Measurements from ENCODE around the gene IFNA21. TPM values are rescaled to one million over a fixed set of nuclear protein-coding genes. Genes with fewer than 3 reads are reported as not detected.
"Not testable (repeated sequence)": the region's sequence is repeated elsewhere in the genome, so short reads cannot be mapped to it uniquely, and the experiment has no call there.

The IFNA21 gene
- total RNA-seq, result not detected

- H3K27ac ChIP-seq; H3K9me3 ChIP-seq; intact Hi-C loops (cut with DNase I; ENCODE audit: low total_unique reads); DNase-seq (ENCODE audit: low spot score in 2 of 2); H3K27me3 ChIP-seq; H3K4me1 ChIP-seq; H3K36me3 ChIP-seq; H3K4me3 ChIP-seq: not testable (repeated sequence)
Observed at GRCh38 chr9:21166560-21166959, at the start of gene IFNA21. Gene IFNA21, minus strand, starts transcription at chr9:21166660. Its CDS starts 48 bp downstream, at chr9:21166612.

DNA sequence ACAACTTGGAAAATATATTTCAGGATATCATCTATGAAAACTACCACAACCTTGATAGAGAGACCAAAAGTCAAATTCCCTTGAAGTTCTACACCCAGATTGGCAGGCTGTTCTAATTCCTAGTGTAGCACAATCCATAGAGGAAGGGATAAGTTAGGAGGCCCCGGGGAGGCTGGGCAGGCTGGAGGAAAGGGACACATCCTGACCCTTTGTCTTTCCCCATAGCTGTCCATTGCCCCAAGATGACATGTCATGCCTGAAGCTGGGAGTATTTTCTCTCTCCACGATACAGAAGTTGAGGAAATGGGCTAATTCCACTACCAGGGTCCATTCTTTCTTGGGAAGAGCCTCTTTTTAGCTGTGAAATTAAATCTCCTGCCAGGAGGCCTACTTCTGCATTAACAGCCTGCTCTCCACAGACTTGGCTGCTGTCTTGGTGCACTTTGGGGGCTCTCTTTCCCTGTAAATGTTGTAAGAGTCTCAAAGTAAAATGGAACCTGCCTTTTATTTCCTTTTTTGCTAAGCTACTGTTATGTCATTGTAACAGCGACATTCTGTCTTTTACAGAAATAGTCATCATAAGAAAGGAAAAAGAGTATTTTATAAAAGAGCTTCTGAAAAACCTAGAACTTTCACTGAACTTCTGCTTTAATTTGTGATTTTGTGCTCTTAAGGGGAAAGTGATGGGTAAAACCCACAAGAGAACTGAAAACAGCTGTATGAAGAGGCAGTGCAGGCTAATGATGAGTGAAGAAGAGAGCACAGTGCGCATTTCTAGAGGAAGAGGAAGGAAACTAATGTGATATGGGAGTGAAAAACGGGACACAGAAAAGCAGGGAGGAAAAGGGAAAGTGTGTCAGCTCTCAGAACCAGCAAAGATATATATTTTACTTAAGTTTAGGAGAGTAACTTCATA lies 47.2 kb upstream of the IFNA21 start:
- H3K4me3 ChIP-seq; H3K4me1 ChIP-seq; intact Hi-C loops (cut with DNase I; ENCODE audit: low total_unique reads); H3K27ac ChIP-seq; H3K27me3 ChIP-seq; H3K9me3 ChIP-seq; H3K36me3 ChIP-seq; DNase-seq (ENCODE audit: low spot score in 2 of 2): not testable (repeated sequence)

- H3K4me1 ChIP-seq; H3K27me3 ChIP-seq; H3K9me3 ChIP-seq; H3K4me3 ChIP-seq; intact Hi-C loops (cut with DNase I; ENCODE audit: low total_unique reads); H3K27ac ChIP-seq; H3K36me3 ChIP-seq; DNase-seq (ENCODE audit: low spot score in 2 of 2): not testable (repeated sequence)
Observed at GRCh38 chr9:21212160-21212559, 45.7 kb upstream of the IFNA21 start.

- H3K9me3 ChIP-seq; H3K4me1 ChIP-seq; H3K27me3 ChIP-seq; intact Hi-C loops (cut with DNase I; ENCODE audit: low total_unique reads); DNase-seq (ENCODE audit: low spot score in 2 of 2); H3K27ac ChIP-seq; H3K36me3 ChIP-seq; H3K4me3 ChIP-seq: not testable (repeated sequence)
Observed at GRCh38 chr9:21210782-21211181, 44.3 kb upstream of the IFNA21 start.

- no peak for DNase-seq (ENCODE audit: low spot score in 2 of 2)
- H3K4me3 ChIP-seq, result no peak overlapping the region
- no peaks in the 10 kb centered on the region for H3K36me3 ChIP-seq
- H3K9me3 ChIP-seq, result no peaks in the 10 kb centered on the region
- TF ChIP-seq POLR2A (IDR thresholded peaks at IDR 0.05), result no peak
- TF ChIP-seq POLR2AphosphoS5 (IDR thresholded peaks at IDR 0.05), result no peak
- TF ChIP-seq, protein P1, sequence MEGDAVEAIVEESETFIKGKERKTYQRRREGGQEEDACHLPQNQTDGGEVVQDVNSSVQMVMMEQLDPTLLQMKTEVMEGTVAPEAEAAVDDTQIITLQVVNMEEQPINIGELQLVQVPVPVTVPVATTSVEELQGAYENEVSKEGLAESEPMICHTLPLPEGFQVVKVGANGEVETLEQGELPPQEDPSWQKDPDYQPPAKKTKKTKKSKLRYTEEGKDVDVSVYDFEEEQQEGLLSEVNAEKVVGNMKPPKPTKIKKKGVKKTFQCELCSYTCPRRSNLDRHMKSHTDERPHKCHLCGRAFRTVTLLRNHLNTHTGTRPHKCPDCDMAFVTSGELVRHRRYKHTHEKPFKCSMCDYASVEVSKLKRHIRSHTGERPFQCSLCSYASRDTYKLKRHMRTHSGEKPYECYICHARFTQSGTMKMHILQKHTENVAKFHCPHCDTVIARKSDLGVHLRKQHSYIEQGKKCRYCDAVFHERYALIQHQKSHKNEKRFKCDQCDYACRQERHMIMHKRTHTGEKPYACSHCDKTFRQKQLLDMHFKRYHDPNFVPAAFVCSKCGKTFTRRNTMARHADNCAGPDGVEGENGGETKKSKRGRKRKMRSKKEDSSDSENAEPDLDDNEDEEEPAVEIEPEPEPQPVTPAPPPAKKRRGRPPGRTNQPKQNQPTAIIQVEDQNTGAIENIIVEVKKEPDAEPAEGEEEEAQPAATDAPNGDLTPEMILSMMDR (IDR thresholded peaks at IDR 0.05), result no peak
- intact Hi-C loops (cut with DNase I; ENCODE audit: low total_unique reads), result no loop called here
- H3K27ac ChIP-seq, result no peak overlapping the region
- H3K27me3 ChIP-seq, result no peaks in the 10 kb centered on the region
- H3K4me1 ChIP-seq, result no peaks in the 10 kb centered on the region
Observed at GRCh38 chr9:21210311-21210710, 43.9 kb upstream of the IFNA21 start.

DNA sequence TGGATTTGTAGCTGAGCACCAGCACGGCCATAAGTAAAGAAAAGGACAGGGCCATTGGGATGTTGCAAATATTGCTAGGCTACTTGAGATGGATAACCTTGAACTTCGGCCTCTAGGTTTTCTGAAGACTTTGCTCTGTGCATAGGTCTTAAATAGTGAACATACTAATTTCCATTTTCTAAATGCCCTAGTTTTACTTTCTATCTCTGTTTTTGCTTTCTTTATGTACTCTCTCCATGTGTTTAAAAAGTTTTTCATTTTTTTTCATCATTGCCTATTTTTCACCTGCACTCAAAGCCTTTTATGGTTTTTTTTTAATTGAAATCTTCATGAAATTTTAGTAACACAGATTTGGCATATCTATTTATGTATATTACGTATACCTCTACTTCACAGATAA lies 40.6 kb upstream of the IFNA21 start, which contains the start of gene IFNA10:
Gene IFNA10, minus strand, starts transcription at position 101 of the 400 bp plus-strand sequence. Its CDS starts 46 bp downstream, at position 55.
- intact Hi-C loops (cut with DNase I; ENCODE audit: low total_unique reads); DNase-seq (ENCODE audit: low spot score in 2 of 2); H3K36me3 ChIP-seq; H3K27me3 ChIP-seq; H3K4me3 ChIP-seq; H3K4me1 ChIP-seq; H3K27ac ChIP-seq; H3K9me3 ChIP-seq: not testable (repeated sequence)

DNA sequence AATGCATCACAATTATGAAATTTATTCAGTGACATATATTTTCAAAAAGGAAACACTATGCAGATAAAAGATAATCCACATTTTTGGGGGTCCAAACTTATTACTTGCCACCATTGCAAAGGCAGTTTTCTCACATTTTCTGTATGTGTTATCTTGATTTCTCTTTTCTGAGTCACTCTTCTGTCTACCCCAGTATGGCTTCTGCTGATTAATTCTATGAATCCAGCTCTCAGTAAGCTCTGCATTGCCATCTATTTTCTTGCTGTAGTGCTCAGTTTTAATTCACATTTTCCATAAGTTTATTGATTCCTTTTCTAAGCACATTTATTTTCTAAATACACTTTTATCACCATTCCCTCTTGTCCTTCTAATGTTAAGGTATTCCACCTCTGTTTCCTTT lies 38.7 kb upstream of the IFNA21 start:
- no peaks in the 10 kb centered on the region for H3K27me3 ChIP-seq
- H3K9me3 ChIP-seq, result no peaks in the 10 kb centered on the region
- no peak overlapping the region for H3K27ac ChIP-seq
- no peak for TF ChIP-seq POLR2AphosphoS5 (IDR thresholded peaks at IDR 0.05)
- TF ChIP-seq POLR2A (IDR thresholded peaks at IDR 0.05), result no peak
- TF ChIP-seq, protein P1 (IDR thresholded peaks at IDR 0.05), result no peak
- no peaks in the 10 kb centered on the region for H3K4me1 ChIP-seq
- no peaks in the 10 kb centered on the region for H3K36me3 ChIP-seq
- no peak for DNase-seq (ENCODE audit: low spot score in 2 of 2)
- no peak overlapping the region for H3K4me3 ChIP-seq
- intact Hi-C loops (cut with DNase I; ENCODE audit: low total_unique reads), result no loop called here

DNA sequence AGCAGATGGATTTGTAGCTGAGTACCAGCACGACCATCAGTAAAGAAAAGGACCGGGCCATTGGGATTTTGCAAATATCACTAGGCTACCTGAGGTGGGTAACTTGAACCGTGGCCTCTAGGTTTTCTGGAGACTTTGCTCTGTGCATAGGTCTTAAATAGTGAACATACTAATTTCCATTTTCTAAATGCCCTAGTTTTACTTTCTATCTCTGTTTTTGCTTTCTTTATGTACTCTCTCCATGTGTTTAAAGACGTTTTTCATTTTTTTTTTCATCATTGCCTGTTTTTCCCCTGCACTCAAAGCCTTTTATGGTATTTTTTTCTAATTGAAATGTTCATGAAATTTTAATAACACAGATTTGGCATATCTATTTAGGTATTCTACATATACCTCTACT lies 35.6 kb upstream of the IFNA21 start, which contains the start of gene IFNA7:
Gene IFNA7, minus strand, starts transcription at position 101 of the 400 bp plus-strand sequence. Its CDS starts 40 bp downstream, at position 61.
- H3K27ac ChIP-seq; DNase-seq (ENCODE audit: low spot score in 2 of 2): not testable (repeated sequence)

More for the DNA sequence above, 35.6 kb upstream of the IFNA21 start, which contains the start of gene IFNA7:
- H3K9me3 ChIP-seq; H3K36me3 ChIP-seq; H3K4me1 ChIP-seq; H3K27me3 ChIP-seq; H3K4me3 ChIP-seq; intact Hi-C loops (cut with DNase I; ENCODE audit: low total_unique reads): not testable (repeated sequence)
